Right forelimb (tissue), 1 donor: ENCODE data around the gene PAK5.
A peak's percentile ranks its signal among the peaks of the same experiment; 100 is the strongest.

ENCODE experiments used
- DNase-seq: peaks from one replicate; pipeline ENCODE4 v3.0.0-alpha.2; 2018

PAK5 gene

GRCh38 chr20:9516234-9516871 is 322.5 kb downstream of the PAK5 start:
- DNase-seq, result no peak

DNA sequence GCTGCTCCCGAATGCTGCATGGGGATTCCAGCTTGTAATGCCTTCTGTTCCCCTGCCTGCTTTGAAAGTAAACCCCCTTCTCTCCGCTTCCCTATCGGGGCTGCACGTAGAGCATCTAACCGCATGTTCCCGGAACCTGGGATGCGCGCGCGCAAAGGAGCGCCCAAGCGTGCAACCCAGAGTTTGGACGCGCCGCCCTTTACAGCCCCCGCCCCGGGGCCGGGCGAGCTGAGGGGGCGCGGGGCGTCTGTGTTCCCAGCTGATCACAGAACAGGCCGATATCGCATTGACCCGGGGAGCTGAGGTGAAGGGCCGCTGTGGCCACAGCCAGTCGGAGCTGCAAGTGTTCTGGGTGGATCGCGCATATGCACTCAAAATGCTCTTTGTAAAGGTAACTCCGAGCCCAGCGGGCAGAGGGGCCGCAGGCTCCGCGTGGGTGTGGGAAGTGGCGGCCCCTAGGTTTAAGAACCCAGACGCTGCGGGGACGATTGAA is 323.1 kb downstream of the PAK5 start:
- peak; percentile 51 for DNase-seq

DNA sequence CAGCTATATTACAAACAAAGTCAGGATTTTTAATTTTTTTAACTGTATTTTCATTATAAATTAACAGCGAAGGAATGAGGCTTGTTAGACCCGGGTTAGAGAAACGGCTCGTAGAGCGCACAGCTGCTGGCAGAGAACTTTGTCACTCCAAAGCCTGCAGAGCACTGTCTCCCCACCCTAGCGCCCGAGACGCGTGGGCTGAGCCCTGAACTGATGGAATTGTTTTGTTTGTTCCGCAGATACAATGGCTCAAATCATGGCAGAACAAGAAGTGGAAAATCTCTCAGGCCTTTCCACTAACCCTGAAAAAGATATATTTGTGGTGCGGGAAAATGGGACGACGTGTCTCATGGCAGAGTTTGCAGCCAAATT is 323.7 kb downstream of the PAK5 start:
- no peak for DNase-seq

GRCh38 chr20:9514461-9515213 is 324.2 kb downstream of the PAK5 start, which contains the start of gene LAMP5:
Gene LAMP5, plus strand, starts transcription at chr20:9514590. Its CDS starts 263 bp downstream, at chr20:9514853.
- peak; percentile 67 for DNase-seq

DNA sequence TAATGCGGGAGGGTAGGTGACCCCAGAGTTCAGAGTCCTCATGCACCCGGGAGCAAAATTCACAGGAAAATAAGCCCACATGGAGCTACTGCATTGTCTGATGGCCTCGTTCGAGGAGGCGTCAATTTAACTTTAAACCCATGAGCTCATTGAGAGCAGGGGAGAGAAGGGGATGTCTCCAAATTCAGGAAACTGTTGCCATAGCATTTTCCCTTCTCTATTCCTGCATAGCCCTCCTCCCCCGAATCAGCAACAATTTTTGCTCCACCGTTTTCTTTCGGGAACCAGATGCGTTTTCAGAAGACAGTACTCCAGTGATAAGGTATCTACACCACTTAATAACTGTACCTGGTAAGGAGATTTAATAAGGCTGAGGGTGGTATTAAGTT is 324.8 kb downstream of the PAK5 start:
- DNase-seq, result no peak

- no peak for DNase-seq
These were observed 328.0 kb downstream of the PAK5 start for GRCh38 chr20:9510911-9511310.

- no peak for DNase-seq
These were observed 329.6 kb downstream of the PAK5 start for GRCh38 chr20:9509246-9509645.

- no peak for DNase-seq
These were observed 330.1 kb downstream of the PAK5 start for GRCh38 chr20:9508696-9509178.

DNA sequence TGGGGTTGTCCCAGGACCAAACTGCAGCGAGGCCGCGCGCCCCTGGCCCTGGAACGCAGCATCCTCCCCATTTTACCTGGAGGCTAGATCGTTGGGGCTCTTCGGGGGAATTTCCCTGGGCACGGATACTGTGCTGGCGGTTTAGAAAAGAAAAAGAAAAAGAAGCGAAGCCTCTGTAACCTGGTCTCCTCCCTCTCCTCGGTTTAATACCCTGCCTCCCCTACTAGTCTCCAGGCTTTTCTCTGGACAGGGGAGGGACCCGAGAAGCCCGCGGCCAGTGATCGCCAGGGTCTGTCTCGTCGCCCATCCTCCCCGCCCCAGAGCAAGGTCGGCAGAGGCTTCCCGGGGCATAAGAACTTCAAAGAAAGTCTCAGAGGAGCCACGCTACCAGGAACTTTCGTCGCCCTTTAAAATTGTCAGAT is 330.6 kb downstream of the PAK5 start:
- no peak for DNase-seq

DNA sequence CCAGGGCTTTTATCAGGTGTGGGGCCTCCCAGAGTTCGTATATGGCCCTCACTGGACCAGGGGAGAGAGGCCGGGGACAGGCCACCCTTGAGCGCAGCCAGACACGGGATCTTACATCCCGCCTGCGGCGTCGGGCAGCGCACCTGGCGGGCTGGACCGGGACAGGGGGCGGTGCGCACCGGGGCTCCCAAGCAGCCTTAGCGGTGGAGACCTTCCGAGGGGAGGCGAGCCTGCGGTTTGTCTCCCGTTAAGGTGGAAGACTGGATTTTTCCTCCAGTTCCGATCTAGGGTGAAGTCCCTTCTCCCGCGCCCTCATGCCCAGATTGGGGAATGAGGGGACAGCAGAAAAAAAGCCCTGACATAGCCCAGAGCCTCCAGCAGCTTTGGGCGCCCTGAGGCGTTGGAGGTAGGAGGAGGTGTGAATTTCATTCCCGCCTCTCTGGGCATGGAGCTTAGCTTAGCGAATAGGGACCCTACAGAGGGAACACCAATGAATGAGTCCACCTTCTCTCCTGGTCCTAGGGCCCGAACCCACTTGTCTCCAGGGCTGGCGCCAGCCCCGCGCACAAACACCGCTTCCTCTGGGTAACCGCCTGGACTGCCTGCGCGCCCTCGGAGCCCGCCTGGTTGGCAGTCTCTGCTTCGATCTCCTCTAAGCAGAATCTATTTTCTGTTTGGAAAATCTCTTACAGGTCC is 331.2 kb downstream of the PAK5 start:
- no peak for DNase-seq

GRCh38 chr20:9506964-9507369 is 331.9 kb downstream of the PAK5 start:
- no peak for DNase-seq

- DNase-seq, result no peak
These were observed 332.5 kb downstream of the PAK5 start for GRCh38 chr20:9506280-9506821.

GRCh38 chr20:9503526-9504245 is 335.2 kb downstream of the PAK5 start:
- DNase-seq, result peak; percentile 53

- no peak for DNase-seq
These were observed 337.4 kb downstream of the PAK5 start for GRCh38 chr20:9501473-9501872.

GRCh38 chr20:9500121-9500520 is 338.8 kb downstream of the PAK5 start:
- no peak for DNase-seq

GRCh38 chr20:9499126-9499899 is 339.6 kb downstream of the PAK5 start:
- DNase-seq, result no peak

GRCh38 chr20:9498322-9498721 is 340.6 kb downstream of the PAK5 start:
- DNase-seq, result no peak

DNA sequence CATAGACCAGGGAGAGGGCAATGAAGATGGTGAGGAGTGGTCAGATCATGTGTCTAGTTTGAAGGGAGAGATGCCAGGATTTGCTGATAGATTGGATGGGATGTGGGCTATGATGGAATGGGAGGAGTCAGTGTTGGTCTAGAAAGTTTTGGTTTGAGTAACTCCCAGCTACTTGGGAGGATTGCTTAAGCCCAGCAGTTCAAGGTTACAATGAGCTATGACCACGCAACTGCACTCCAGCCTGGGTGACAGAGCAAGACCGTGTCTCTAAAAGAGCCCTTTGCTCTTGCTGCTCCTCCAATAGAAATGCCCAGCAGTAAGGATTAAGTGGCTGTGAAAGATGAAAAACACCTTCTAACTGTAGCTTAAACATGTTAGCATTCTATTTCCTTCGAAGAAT is 342.7 kb downstream of the PAK5 start:
- DNase-seq, result no peak

DNA sequence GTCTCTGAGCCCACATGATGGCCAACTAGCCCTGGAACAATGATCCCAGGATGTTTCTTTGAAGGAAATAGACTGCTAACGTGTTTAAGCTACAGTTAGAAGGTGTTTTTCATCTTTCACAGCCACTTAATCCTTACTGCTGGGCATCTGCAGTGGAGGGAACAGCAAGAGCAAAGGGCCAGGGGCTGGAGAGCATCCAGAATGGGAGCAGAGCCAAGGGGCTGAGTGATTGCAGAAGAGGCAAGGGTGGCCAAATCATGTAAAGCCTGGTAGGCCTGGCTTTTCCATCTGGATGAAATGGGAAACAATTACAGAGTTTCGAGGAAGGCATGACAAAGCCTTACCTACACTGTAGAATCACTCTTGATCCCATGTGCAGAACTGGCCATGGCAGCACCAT is 343.2 kb downstream of the PAK5 start:
- DNase-seq, result no peak

DNA sequence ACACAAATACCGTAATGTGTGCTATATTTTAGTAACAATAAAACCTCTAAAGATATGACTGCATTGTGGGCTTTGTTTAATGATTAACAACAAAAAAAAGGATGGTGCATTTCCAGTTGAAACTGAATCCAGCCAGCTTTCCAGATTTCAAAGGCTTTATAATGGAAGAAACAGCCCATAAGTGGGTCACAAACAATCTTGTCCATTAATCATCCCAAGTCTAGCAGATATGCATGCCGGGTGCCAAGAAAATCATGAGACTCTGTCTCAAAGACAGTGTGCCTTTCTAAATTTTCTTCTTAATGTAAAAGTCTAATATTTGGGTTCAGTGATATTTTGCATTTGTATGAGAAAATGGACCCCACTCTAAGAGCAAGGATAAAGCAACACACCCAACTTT is 345.1 kb downstream of the PAK5 start:
- no peak for DNase-seq

- no peak for DNase-seq
These were observed 346.8 kb downstream of the PAK5 start for GRCh38 chr20:9492067-9492466.

GRCh38 chr20:9491324-9491723 is 347.6 kb downstream of the PAK5 start:
- DNase-seq, result no peak
